Measurements from ENCODE around the gene WHRN.

Gene WHRN

GRCh38 chr9:114395768-114396167, 109.5 kb downstream of the WHRN start:
- DNase-seq = no peak

GRCh38 chr9:114395334-114395617, 110.0 kb downstream of the WHRN start:
- no peak for DNase-seq

GRCh38 chr9:114394523-114395333, 110.5 kb downstream of the WHRN start:
- no peak for DNase-seq

- DNase-seq = no peak
These were observed 112.5 kb downstream of the WHRN start for GRCh38 chr9:114392749-114393112.

GRCh38 chr9:114390952-114391351, 114.3 kb downstream of the WHRN start:
- DNase-seq = no peak

- no peak for DNase-seq
These were observed 115.5 kb downstream of the WHRN start for GRCh38 chr9:114389612-114390368.

GRCh38 chr9:114388764-114389375, 116.4 kb downstream of the WHRN start:
- DNase-seq = no peak

GRCh38 chr9:114388357-114388682, 117.0 kb downstream of the WHRN start:
- DNase-seq = no peak

GRCh38 chr9:114387680-114388356, 117.5 kb downstream of the WHRN start, which contains the start of gene AKNA:
AKNA (minus strand) TSS chr9:114387982; CDS start chr9:114381333, 6,649 bp downstream.
- DNase-seq = peak; percentile 85

- no peak for DNase-seq
These were observed 118.2 kb downstream of the WHRN start for GRCh38 chr9:114386886-114387679.

- DNase-seq = no peak
These were observed 118.8 kb downstream of the WHRN start for GRCh38 chr9:114386361-114386885.

GRCh38 chr9:114385397-114386181, 119.7 kb downstream of the WHRN start:
- DNase-seq = peak; percentile 93

GRCh38 chr9:114384836-114385396, 120.4 kb downstream of the WHRN start:
- no peak for DNase-seq

- no peak for DNase-seq
These were observed 120.9 kb downstream of the WHRN start for GRCh38 chr9:114384341-114384740.

GRCh38 chr9:114383521-114384231, 121.6 kb downstream of the WHRN start:
- no peak for DNase-seq

GRCh38 chr9:114382699-114383520, 122.4 kb downstream of the WHRN start:
- peak; percentile 78 for DNase-seq

GRCh38 chr9:114378883-114379282, 126.4 kb downstream of the WHRN start:
- no peak for DNase-seq

GRCh38 chr9:114378016-114378415, 127.3 kb downstream of the WHRN start:
- DNase-seq = no peak

- no peak for DNase-seq
These were observed 128.5 kb downstream of the WHRN start for GRCh38 chr9:114376586-114377445.
